HEK293 (cell line): Measurements from ENCODE around the gene ZGLP1.

ENCODE experiments used
- CTCF ChIP-seq: fragments of 450-650 bp; formaldehyde crosslinking; IDR thresholded peaks from 2 replicates; pipeline ENCODE4 v1.5.1; 2016; ENCODE audit warnings: missing biosample characterization, missing genetic modification characterization
- GLIS2 ChIP-seq: fragments of 450-650 bp; formaldehyde crosslinking; IDR thresholded peaks from 2 replicates; pipeline ENCODE4 v1.5.1; 2016; ENCODE audit warnings: missing biosample characterization, missing genetic modification characterization
- IKZF3 ChIP-seq: fragments of 450-650 bp; IDR thresholded peaks from 2 replicates; pipeline ENCODE4 v1.5.0; 2018; ENCODE audit warnings: missing biosample characterization, mild to moderate bottlenecking, missing genetic modification characterization, moderate library complexity
- KLF1 ChIP-seq: fragments of 450-650 bp; formaldehyde crosslinking; IDR thresholded peaks from 2 replicates; pipeline ENCODE4 v1.5.1; 2016; ENCODE audit warnings: missing biosample characterization, missing genetic modification characterization
- KLF10 ChIP-seq: fragments of 450-650 bp; IDR thresholded peaks from 2 replicates; pipeline ENCODE4 v1.5.1; 2018; ENCODE audit warnings: missing biosample characterization, mild to moderate bottlenecking, missing genetic modification characterization
- KLF17 ChIP-seq: fragments of 450-650 bp; formaldehyde crosslinking; IDR thresholded peaks from 2 replicates; pipeline ENCODE4 v1.5.1; 2016; ENCODE audit warnings: missing biosample characterization, missing genetic modification characterization
- KLF9 ChIP-seq: fragments of 450-650 bp; formaldehyde crosslinking; IDR thresholded peaks from 2 replicates; pipeline ENCODE4 v1.5.1; 2016; ENCODE audit warnings: missing biosample characterization, missing genetic modification characterization, low read depth
- PRDM10 ChIP-seq: fragments of 450-650 bp; formaldehyde crosslinking; IDR thresholded peaks from 2 replicates; pipeline ENCODE4 v1.5.1; 2016; ENCODE audit warnings: missing biosample characterization, missing genetic modification characterization
- PRDM2 ChIP-seq: fragments of 450-650 bp; formaldehyde crosslinking; IDR thresholded peaks from 2 replicates; pipeline ENCODE4 v1.5.1; 2016; ENCODE audit warnings: missing biosample characterization, missing genetic modification characterization, borderline replicate concordance
- SCRT2 ChIP-seq: fragments of 450-650 bp; formaldehyde crosslinking; IDR thresholded peaks from 2 replicates; pipeline ENCODE4 v1.5.1; 2016; ENCODE audit warnings: missing biosample characterization, missing genetic modification characterization
- SP2 ChIP-seq: fragments of 450-650 bp; formaldehyde crosslinking; IDR thresholded peaks from 2 replicates; pipeline ENCODE4 v1.5.1; 2016; ENCODE audit warnings: missing biosample characterization, missing genetic modification characterization
- SP3 ChIP-seq: fragments of 450-650 bp; formaldehyde crosslinking; IDR thresholded peaks from 2 replicates; pipeline ENCODE4 v1.5.1; 2016; ENCODE audit warnings: missing biosample characterization, missing genetic modification characterization
- ZBTB48 ChIP-seq: fragments of 450-650 bp; formaldehyde crosslinking; IDR thresholded peaks from 2 replicates; pipeline ENCODE4 v1.5.1; 2016; ENCODE audit warnings: missing biosample characterization, missing genetic modification characterization
- ZFHX2 ChIP-seq: fragments of 450-650 bp; formaldehyde crosslinking; conservative IDR thresholded peaks from 2 replicates; pipeline ENCODE4 v1.5.1; 2016; ENCODE audit warnings: missing biosample characterization, missing genetic modification characterization
- ZIC2 ChIP-seq: fragments of 450-650 bp; formaldehyde crosslinking; IDR thresholded peaks from 2 replicates; pipeline ENCODE4 v1.5.1; 2016; ENCODE audit warnings: missing biosample characterization, missing genetic modification characterization
- ZNF132 ChIP-seq: fragments of 450-650 bp; formaldehyde crosslinking; IDR thresholded peaks from 2 replicates; pipeline ENCODE4 v1.5.1; 2017; ENCODE audit warnings: missing biosample characterization, missing genetic modification characterization, borderline replicate concordance
- ZNF2 ChIP-seq: fragments of 450-650 bp; formaldehyde crosslinking; IDR thresholded peaks from 2 replicates; pipeline ENCODE4 v1.5.1; 2016; ENCODE audit warnings: missing biosample characterization, missing genetic modification characterization
- ZNF223 ChIP-seq: fragments of 450-650 bp; formaldehyde crosslinking; IDR thresholded peaks from 2 replicates; pipeline ENCODE4 v1.5.1; 2016; ENCODE audit warnings: missing biosample characterization, missing genetic modification characterization
- ZNF335 ChIP-seq: fragments of 450-650 bp; formaldehyde crosslinking; conservative IDR thresholded peaks from 2 replicates; pipeline ENCODE4 v1.5.1; 2016; ENCODE audit warnings: missing biosample characterization, missing genetic modification characterization
- ZNF350 ChIP-seq: fragments of 450-650 bp; formaldehyde crosslinking; IDR thresholded peaks from 2 replicates; pipeline ENCODE4 v1.5.0; 2017; ENCODE audit warnings: missing biosample characterization, mild to moderate bottlenecking, missing genetic modification characterization
- ZNF548 ChIP-seq: fragments of 450-650 bp; formaldehyde crosslinking; IDR thresholded peaks from 2 replicates; pipeline ENCODE4 v1.5.1; 2016; ENCODE audit warnings: missing biosample characterization, missing genetic modification characterization
- ZNF549 ChIP-seq: fragments of 450-650 bp; IDR thresholded peaks from 2 replicates; pipeline ENCODE4 v1.5.1; 2018; ENCODE audit warnings: missing biosample characterization, missing genetic modification characterization, mild to moderate bottlenecking, inconsistent platforms, moderate library complexity
- ZNF596 ChIP-seq: fragments of 450-650 bp; IDR thresholded peaks from 2 replicates; pipeline ENCODE4 v1.5.0; 2018; ENCODE audit warnings: missing biosample characterization, mild to moderate bottlenecking, missing genetic modification characterization, moderate library complexity
- ZNF791 ChIP-seq: fragments of 450-650 bp; formaldehyde crosslinking; IDR thresholded peaks from 2 replicates; pipeline ENCODE4 v1.5.1; 2016; ENCODE audit warnings: missing biosample characterization, missing genetic modification characterization
- ZNF837 ChIP-seq: fragments of 450-650 bp; formaldehyde crosslinking; IDR thresholded peaks from 2 replicates; pipeline ENCODE4 v1.5.1; 2016; ENCODE audit warnings: missing biosample characterization, missing genetic modification characterization
- ZSCAN5A ChIP-seq: fragments of 450-650 bp; formaldehyde crosslinking; IDR thresholded peaks from 2 replicates; pipeline ENCODE4 v1.5.1; 2016; ENCODE audit warnings: missing biosample characterization, missing genetic modification characterization
- ZXDB ChIP-seq: fragments of 450-650 bp; formaldehyde crosslinking; IDR thresholded peaks from 2 replicates; pipeline ENCODE4 v1.5.1; 2016; ENCODE audit warnings: missing biosample characterization, missing genetic modification characterization

The ZGLP1 gene

GRCh38 chr19:10334588-10335351, 25.2 kb upstream of the ZGLP1 start (continued):
- TF ChIP-seq ZSCAN5A (tag by site-specific recombination) = no peak
- TF ChIP-seq SP2 = peak; percentile 97
- TF ChIP-seq KLF1 = 0 out of 2 replicates have a peak, but pooled peaks have one; percentile 24
- no peak for TF ChIP-seq ZNF791 (tag by site-specific recombination)
- TF ChIP-seq IKZF3 (tag by site-specific recombination) = no peak
- TF ChIP-seq ZNF132 (tag by site-specific recombination) = no peak
- 0 out of 2 replicates have a peak, but pooled peaks have one; percentile 26 for TF ChIP-seq ZBTB48
- TF ChIP-seq ZXDB (tag by site-specific recombination) = no peak
- no peak for TF ChIP-seq ZNF596
- TF ChIP-seq ZIC2 (tag by site-specific recombination) = peak; percentile 40; the same call in 1 of the 2 replicates
- TF ChIP-seq KLF10 (tag by site-specific recombination) = peak; percentile 96
- peak; percentile 97 for TF ChIP-seq SP3 (tag by site-specific recombination)
- no peak for TF ChIP-seq ZNF350 (tag by site-specific recombination)
- TF ChIP-seq KLF17 (tag by site-specific recombination) = 0 out of 2 replicates have a peak, but pooled peaks have one; percentile 16
- no peak for TF ChIP-seq PRDM2 (tag by site-specific recombination)
- TF ChIP-seq PRDM10 (tag by site-specific recombination) = peak; percentile 86
- TF ChIP-seq CTCF (tag by site-specific recombination) = peak; percentile 59; the same call in 1 of the 2 replicates
- no peak for TF ChIP-seq ZNF223 (tag by site-specific recombination)
- no peak for TF ChIP-seq ZNF837
- TF ChIP-seq ZNF548 (tag by site-specific recombination) = no peak
- TF ChIP-seq ZNF335 = peak; percentile 74
- no peak for TF ChIP-seq SCRT2 (tag by site-specific recombination)
- peak; percentile 100 for TF ChIP-seq KLF9 (tag by site-specific recombination)
- TF ChIP-seq ZNF2 (tag by site-specific recombination) = no peak
- peak; percentile 82 for TF ChIP-seq GLIS2
- peak; percentile 89 for TF ChIP-seq ZFHX2 (tag by site-specific recombination)
- no peak for TF ChIP-seq ZNF549 (tag by site-specific recombination)
